Fibroblast of the aortic adventitia (primary cell): Measurements from ENCODE around the gene C12orf60. TPM values are rescaled to one million over a fixed set of nuclear protein-coding genes. Genes with fewer than 3 reads are reported as not detected.

ENCODE experiments used
- DNase-seq: peaks from one replicate; pipeline ENCODE4 v3.0.0-alpha.2; 2010; ENCODE audit warnings: low read depth
- H3K4me3 ChIP-seq: 2 replicates; pipeline ENCODE4 v1.5.1; 2011; ENCODE audit warnings: low read depth, mild to moderate bottlenecking, control low read depth, low read length, moderate library complexity
- CTCF ChIP-seq: IDR thresholded peaks from 2 replicates; pipeline ENCODE4 v1.5.1; 2011; ENCODE audit warnings: mild to moderate bottlenecking, low read length, control low read depth, inconsistent platforms; ENCODE audit not compliant: insufficient read depth
- total RNA-seq: library from RNA; depleted of rRNA; stranded (reverse); fragments of >200 nt; gene quantifications from 2 replicates; pipeline ENCODE4 v1.2.3, GENCODE V29; 2012; ENCODE audit warnings: low replicate concordance

The C12orf60 gene
- total RNA-seq, 1 donor, result 0.99 TPM

- DNase-seq, result no peak
- no peak for TF ChIP-seq CTCF
- no peak overlapping the region for H3K4me3 ChIP-seq
These were observed 47.6 kb downstream of the C12orf60 start for GRCh38 chr12:14850929-14851663.

GRCh38 chr12:14852880-14853279, 49.4 kb downstream of the C12orf60 start:
- no peak for DNase-seq
- TF ChIP-seq CTCF, result no peak
- no peak overlapping the region for H3K4me3 ChIP-seq

- no peak for TF ChIP-seq CTCF
- peak; percentile 45 for DNase-seq
- H3K4me3 ChIP-seq, result no peak overlapping the region
These were observed 50.5 kb downstream of the C12orf60 start for GRCh38 chr12:14853961-14854360.

- no peak overlapping the region for H3K4me3 ChIP-seq
- TF ChIP-seq CTCF, result no peak
- DNase-seq, result peak; percentile 52
These were observed 51.2 kb downstream of the C12orf60 start for GRCh38 chr12:14854586-14855183.

GRCh38 chr12:14858513-14858912, 55.0 kb downstream of the C12orf60 start:
- H3K4me3 ChIP-seq, result no peak overlapping the region
- TF ChIP-seq CTCF, result no peak
- no peak for DNase-seq

- DNase-seq, result no peak
- TF ChIP-seq CTCF, result no peak
These were observed 57.0 kb downstream of the C12orf60 start for GRCh38 chr12:14860490-14860889.

More at GRCh38 chr12:14860490-14860889, 57.0 kb downstream of the C12orf60 start:
- H3K4me3 ChIP-seq, result no peak overlapping the region
